Loucy (cell line): Measurements from ENCODE around the gene ATP6V0E2.

ENCODE experiments used
- EZH2phosphoT487 ChIP-seq: fragments of 200-600 bp; IDR thresholded peaks from 2 replicates; pipeline ENCODE4 v1.6.1; 2018; ENCODE audit warnings: antibody characterized with exemption, mild to moderate bottlenecking, moderate library complexity, borderline replicate concordance
- TF ChIP-seq, protein P1 (sequence below): fragments of 200-600 bp; sonication (generic); conservative IDR thresholded peaks from 2 replicates; pipeline ENCODE4 v1.5.1; 2014; ENCODE audit warnings: mild to moderate bottlenecking, antibody characterized with exemption, low read length

DNA sequence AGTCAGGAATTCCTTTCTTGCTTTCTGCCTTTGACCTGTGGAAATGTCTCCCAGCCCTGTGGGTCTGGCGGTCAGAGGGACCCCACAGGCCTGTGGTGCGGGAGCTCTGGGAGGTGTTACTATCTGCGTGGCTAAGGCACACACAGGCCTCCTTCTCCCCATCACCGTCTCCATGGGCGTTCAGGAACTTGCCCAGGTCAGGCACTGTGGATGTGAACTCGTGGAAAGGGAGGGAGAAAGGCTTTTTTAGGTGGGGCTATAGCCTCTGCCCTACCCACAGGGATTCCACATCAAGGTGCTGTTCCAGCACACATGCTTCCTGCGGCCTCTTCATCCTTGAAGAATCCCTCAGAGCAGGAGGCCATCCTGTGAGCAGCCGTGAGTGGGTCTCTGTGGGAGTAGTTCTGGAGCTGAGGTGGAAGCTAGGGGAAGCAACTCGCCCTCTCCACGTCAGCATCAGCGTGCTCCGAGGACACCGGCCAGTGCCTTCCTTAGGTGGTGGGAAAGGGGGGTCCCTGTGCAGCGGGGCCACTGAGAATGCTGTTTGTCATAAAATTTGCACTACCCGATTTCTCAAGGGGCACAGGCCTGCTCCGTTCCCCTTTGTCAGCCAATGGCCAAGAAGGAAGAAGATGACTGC lies 7.5 kb upstream of the ATP6V0E2 start:
- TF ChIP-seq, protein P1, sequence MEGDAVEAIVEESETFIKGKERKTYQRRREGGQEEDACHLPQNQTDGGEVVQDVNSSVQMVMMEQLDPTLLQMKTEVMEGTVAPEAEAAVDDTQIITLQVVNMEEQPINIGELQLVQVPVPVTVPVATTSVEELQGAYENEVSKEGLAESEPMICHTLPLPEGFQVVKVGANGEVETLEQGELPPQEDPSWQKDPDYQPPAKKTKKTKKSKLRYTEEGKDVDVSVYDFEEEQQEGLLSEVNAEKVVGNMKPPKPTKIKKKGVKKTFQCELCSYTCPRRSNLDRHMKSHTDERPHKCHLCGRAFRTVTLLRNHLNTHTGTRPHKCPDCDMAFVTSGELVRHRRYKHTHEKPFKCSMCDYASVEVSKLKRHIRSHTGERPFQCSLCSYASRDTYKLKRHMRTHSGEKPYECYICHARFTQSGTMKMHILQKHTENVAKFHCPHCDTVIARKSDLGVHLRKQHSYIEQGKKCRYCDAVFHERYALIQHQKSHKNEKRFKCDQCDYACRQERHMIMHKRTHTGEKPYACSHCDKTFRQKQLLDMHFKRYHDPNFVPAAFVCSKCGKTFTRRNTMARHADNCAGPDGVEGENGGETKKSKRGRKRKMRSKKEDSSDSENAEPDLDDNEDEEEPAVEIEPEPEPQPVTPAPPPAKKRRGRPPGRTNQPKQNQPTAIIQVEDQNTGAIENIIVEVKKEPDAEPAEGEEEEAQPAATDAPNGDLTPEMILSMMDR: no peak
- TF ChIP-seq EZH2phosphoT487: no peak
